ENCODE measurements around the gene KLK6. TPM values are rescaled to one million over a fixed set of nuclear protein-coding genes. Genes with fewer than 3 reads are reported as not detected.
"Not testable (repeated sequence)": the region's sequence is repeated elsewhere in the genome, so short reads cannot be mapped to it uniquely, and the experiment has no call there.

The KLK6 gene
- total RNA-seq, 1 experiment from 2014 or later, result not detected

GRCh38 chr19:50972795-50973376, 3.5 kb upstream of the KLK6 start:
- H3K27ac ChIP-seq (ENCODE audit: low read depth, low read length, poor library complexity, severe bottlenecking), result no peak overlapping the region
- no peak overlapping the region for H3K4me3 ChIP-seq (ENCODE audit: low read depth, low read length, poor library complexity, severe bottlenecking)
- ChIA-PET POLR2A (ENCODE audit: low non-redundant PET) (interaction anchor here (0.6 kb wide), 1 partner anchor 47 kb away, joined by 5 read pairs; no protein-coding TSS in a partner anchor), CTCF (interaction anchor here (0.6 kb wide), 1 partner anchor 122 kb away, joined by 6 read pairs; no protein-coding TSS in a partner anchor)
- no peaks in the 10 kb centered on the region for H3K36me3 ChIP-seq (ENCODE audit: insufficient read depth, low read length, poor library complexity, severe bottlenecking)
- peaks cover 35% of the 10 kb centered on the region for H3K27me3 ChIP-seq (replicated peaks; ENCODE audit: insufficient read depth, low read depth, low read length, poor library complexity)
- TF ChIP-seq EZH2 (IDR thresholded peaks at IDR 0.05; ENCODE audit: borderline replicate concordance, low read depth, low read length, poor library complexity, severe bottlenecking) (no peak), CTCF (conservative IDR thresholded peaks at IDR 0.05; ENCODE audit: low read depth, low read length) (no peak)
- intact Hi-C loops (cut with micrococcal nuclease; ENCODE audit: unreplicated experiment), result no loop called here
- no peak for DNase-seq (ENCODE audit: low spot score)
- no peaks in the 10 kb centered on the region for H3K9me3 ChIP-seq (ENCODE audit: low read depth, low read length, poor library complexity, severe bottlenecking)
- H3K4me1 ChIP-seq (ENCODE audit: insufficient read depth, low read length, poor library complexity, severe bottlenecking), result no peaks in the 10 kb centered on the region
- no TSS peak for BruUV-seq (replicated peaks)

GRCh38 chr19:50969810-50970209, 419 bp upstream of the KLK6 start:
- peaks cover 34% of the 10 kb centered on the region for H3K27me3 ChIP-seq (replicated peaks; ENCODE audit: insufficient read depth, low read depth, low read length, poor library complexity)
- H3K4me1 ChIP-seq (ENCODE audit: insufficient read depth, low read length, poor library complexity, severe bottlenecking); CTCF ChIA-PET; intact Hi-C loops (cut with micrococcal nuclease; ENCODE audit: unreplicated experiment); H3K4me3 ChIP-seq (ENCODE audit: low read depth, low read length, poor library complexity, severe bottlenecking); H3K36me3 ChIP-seq (ENCODE audit: insufficient read depth, low read length, poor library complexity, severe bottlenecking); BruUV-seq (replicated peaks); H3K9me3 ChIP-seq (ENCODE audit: low read depth, low read length, poor library complexity, severe bottlenecking); POLR2A ChIA-PET (ENCODE audit: low non-redundant PET); DNase-seq (ENCODE audit: low spot score); H3K27ac ChIP-seq (ENCODE audit: low read depth, low read length, poor library complexity, severe bottlenecking): not testable (repeated sequence)

- no peak overlapping the region for H3K4me3 ChIP-seq (ENCODE audit: low read depth, low read length, poor library complexity, severe bottlenecking)
- ChIA-PET CTCF (no interaction called here), POLR2A (ENCODE audit: low non-redundant PET) (no interaction called here)
- no peaks in the 10 kb centered on the region for H3K9me3 ChIP-seq (ENCODE audit: low read depth, low read length, poor library complexity, severe bottlenecking)
- no peak for TF ChIP-seq EZH2 (IDR thresholded peaks at IDR 0.05; ENCODE audit: borderline replicate concordance, low read depth, low read length, poor library complexity, severe bottlenecking)
- TF ChIP-seq CTCF (conservative IDR thresholded peaks at IDR 0.05; ENCODE audit: low read depth, low read length), result no peak
- H3K27me3 ChIP-seq (replicated peaks; ENCODE audit: insufficient read depth, low read depth, low read length, poor library complexity), result peaks cover 43% of the 10 kb centered on the region
- no peak for DNase-seq (ENCODE audit: low spot score)
- no peaks in the 10 kb centered on the region for H3K36me3 ChIP-seq (ENCODE audit: insufficient read depth, low read length, poor library complexity, severe bottlenecking)
- BruUV-seq (replicated peaks), result no TSS peak
- no peak overlapping the region for H3K27ac ChIP-seq (ENCODE audit: low read depth, low read length, poor library complexity, severe bottlenecking)
- no peaks in the 10 kb centered on the region for H3K4me1 ChIP-seq (ENCODE audit: insufficient read depth, low read length, poor library complexity, severe bottlenecking)
- intact Hi-C loops (cut with micrococcal nuclease; ENCODE audit: unreplicated experiment), result no loop called here
Observed at GRCh38 chr19:50968716-50969412, 527 bp downstream of the KLK6 start.
